Ramos (cell line): ENCODE measurements around the gene PPM1N.

Experiments
- in situ Hi-C: fragments of 300-500 bp; cut with MboI; formaldehyde crosslinking; loops from one replicate; pipeline ENCODE4 v1.14.3; 2022; ENCODE audit warnings: low sequenced_read_pairs; ENCODE audit not compliant: unreplicated experiment

PPM1N gene

DNA sequence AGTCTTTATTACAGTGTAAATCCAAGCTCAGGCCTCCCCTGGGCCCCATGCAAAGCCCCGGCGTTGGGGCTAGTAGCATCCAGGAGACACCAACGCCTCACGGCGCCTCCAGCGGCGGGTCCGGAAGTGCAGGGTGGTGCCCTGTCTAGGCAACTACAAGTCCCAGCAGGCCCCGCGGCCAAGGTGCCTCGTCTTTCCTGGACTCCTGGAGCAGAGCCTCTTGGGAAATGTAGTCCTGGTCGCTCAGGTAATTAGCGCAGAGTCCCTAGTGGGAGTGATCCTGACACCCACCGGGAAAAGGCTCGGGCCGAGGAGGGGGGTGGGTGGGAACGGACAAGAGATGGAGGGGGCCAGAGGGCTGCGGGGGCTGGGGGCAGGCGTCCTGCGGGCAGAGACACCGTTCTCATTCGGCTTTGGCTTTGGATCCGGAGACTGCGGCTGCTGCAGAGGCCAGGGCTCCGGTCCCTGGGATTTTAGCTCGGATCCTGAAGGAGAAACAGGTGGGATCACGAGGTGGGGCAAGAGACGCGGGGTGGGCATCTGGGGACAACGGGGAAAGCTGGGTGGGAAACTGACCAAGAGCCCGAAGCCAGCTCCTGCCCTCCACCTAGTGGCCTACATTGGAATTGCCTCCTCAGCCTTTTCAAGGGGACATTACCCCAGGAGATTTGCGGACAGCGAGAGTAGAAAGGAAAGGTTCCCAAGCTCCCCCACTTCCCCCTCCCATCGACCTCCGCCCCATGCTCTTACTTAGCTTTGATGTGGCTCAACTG, 12.8 kb upstream of the PPM1N start:
- in situ Hi-C loops, result no loop called here

DNA sequence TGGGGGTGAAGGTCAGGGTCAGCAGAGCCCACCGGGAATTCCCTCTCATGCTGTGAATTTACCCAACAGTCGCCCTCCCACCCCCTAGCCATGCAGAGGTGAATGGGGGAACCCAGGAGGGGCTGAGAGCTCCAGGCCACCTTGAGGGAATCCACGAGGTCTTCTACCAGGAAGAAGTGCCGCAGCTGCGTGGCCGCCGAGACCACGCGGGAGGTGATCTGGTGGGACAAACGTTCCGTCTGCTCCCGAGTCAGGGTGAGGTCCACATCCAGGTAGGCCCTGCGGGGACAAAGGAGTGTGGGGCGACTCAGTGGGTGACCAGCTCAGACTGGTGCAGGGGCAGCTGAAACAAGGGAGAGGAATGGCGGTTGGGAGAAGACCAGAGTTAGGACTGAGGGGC, 9.5 kb upstream of the PPM1N start:
- in situ Hi-C loops, result no loop called here

- in situ Hi-C loops, result no loop called here
Observed at GRCh38 chr19:45489216-45489855, 8.9 kb upstream of the PPM1N start.

DNA sequence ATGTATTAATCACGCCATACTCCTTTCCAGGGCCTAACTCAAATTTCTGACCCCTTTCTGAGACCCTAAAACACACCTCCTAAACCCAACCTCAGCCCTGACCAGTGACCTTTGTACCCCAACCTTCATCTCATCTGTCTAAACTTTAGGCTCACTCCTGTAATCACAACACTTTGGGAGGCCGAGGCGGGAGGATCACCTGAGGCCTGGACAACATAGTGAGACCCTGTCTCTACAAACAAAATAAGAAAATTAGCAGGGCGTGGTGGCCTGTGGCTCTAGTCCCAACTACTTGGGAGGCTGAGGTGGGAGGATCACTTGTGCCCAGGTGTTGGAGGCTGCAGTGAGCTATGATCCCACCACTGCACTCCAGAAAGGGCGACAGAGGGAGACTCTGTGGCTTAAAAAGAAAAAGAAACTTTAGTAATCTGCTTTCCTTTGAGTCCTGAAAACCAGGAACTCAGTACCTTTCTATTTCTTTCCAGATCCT, 6.1 kb upstream of the PPM1N start:
- in situ Hi-C loops, result no loop called here

GRCh38 chr19:45492627-45493470, 5.4 kb upstream of the PPM1N start:
- in situ Hi-C loops, result no loop called here

DNA sequence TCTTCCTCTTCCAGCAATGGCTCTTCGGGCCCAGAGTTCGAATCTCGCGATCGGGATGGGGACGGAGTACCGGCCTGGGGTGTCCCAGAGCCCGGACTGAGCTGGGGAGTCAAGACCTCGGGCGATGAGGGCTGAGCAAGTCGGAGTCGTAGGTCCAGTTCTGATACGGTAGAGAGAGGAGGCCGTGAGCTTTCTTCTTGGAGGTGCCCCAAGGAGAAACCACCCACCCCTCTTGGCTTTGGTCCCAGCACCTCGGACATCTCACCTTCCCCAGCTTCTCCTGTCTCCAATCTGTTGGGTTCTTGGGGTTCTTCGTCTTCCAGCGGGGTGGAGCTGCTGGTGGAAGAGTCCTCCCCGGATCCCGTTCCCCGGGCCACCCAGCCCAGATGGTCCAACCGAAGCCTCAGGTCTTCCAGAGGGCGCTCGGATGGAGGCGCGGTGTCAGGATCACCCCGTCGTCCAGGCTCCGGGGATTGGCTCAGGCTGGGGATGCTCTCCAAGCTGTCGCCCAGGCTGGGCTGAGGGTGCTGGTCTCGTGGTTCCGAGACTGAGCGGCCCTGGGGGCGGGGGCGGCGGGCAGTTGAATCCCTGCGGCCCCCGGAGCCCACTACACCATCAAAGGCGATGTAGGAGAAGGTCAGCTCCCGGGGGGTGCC, 3.9 kb upstream of the PPM1N start:
- in situ Hi-C loops, result no loop called here

GRCh38 chr19:45495178-45495577, 3.1 kb upstream of the PPM1N start:
- in situ Hi-C loops, result no loop called here

DNA sequence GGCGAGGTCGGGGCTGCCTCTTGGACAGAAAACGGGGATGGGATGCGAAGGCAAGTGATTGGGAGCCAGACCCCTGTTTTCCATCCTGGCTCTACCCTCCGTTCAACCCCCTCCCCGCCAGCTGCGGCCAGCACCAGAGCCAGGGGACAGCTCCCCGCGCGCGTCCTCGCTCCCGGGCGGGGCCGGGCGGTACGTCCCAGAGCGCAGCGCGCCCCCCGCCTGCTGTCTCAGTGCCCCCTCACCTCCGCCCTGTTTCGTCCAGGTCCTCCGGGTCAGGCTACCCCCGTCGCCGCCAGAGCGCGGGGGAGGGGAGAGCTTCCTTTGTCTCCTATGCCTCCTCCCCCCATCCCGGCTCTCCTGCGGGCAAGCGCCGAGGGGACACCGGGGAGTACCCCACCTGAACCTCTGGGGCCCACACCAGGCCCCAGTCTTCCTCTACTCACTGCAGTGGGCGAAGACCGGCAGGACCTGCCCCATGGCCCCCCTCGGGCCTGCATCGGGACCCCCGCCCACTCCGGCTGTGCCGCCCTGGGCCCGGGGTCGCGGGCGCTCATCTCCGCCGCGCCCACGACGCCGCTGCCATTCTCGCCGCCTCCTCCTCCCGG, 1.8 kb upstream of the PPM1N start:
- in situ Hi-C loops, result no loop called here

GRCh38 chr19:45497791-45498190, 452 bp upstream of the PPM1N start:
- in situ Hi-C loops, result no loop called here

DNA sequence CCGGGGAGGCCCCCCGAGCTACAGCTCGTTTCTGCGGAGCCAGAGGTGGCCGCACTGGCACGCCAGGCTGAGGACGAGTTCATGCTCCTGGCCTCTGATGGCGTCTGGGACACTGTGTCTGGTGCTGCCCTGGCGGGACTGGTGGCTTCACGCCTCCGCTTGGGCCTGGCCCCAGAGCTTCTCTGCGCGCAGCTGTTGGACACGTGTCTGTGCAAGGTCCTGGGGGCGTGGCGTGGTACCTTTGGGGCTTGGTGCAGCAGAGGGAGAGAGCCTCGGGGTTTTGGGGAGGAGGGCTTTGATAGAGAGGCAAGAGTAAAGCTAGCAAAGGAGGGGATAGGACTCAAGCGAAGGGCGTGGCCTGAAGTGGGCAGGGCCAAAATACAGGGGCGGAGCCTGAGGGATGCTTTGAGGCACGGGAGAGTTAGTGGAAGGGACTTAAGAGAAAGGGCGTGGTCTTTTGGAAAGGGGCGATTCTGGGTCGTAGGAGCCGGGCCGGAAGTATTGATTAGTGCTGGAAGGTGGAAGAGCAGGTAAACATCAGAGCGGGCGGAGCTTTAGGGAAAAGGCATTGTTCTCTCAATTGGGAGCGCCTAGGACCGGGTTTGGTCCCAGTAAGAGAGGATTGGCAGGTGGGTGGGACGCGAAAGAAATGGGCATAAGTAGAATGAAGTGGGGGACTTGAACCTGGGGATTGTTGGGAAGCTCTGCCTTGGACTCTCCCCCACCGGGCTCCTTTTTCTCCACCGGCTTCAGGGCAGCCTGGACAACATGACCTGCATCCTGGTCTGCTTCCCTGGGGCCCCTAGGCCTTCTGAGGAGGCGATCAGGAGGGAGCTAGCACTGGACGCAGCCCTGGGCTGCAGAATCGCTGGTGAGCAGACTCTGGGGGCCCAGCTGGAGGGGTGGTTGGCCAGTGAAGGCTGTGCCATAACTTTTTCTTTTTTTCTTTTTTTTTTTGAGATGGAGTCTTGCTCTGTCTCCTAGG, 1.2 kb downstream of the PPM1N start:
- in situ Hi-C loops, result no loop called here

- in situ Hi-C loops, result no loop called here
Observed at GRCh38 chr19:45500918-45501729, 2.9 kb downstream of the PPM1N start.

DNA sequence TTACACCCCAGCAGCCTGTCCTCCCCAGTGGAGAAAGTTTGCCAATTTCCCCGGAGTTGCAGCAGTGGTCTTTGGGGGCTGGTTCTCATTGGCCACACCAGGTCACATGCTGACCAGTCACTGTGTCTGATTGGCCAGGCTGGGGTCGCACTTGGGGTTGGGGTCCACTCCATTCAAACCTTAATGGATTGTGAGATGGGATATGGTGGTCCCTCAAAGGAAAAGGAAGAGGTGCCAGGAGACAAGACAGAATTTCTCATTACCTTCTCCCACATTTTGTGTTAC, 3.4 kb downstream of the PPM1N start:
- in situ Hi-C loops, result no loop called here

DNA sequence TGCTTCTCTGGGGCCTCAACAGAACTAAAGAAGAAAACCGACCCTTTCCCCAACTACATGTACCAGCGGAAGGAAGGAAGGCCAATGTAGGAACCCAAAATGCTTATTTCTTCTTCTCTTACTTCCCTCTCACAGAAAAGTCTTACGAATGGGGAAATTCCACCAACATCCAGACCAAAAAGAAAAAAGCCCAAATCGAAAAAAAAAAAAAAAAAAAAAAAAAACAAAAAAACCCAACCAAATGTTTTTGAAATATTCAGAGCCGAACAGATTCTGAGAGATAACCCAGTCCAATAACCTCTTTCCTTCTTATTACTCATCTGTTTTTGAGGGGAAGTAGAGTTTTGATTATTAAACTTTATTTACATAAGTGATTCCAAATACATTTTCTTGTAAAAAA, 3.9 kb downstream of the PPM1N start:
- in situ Hi-C loops, result no loop called here

DNA sequence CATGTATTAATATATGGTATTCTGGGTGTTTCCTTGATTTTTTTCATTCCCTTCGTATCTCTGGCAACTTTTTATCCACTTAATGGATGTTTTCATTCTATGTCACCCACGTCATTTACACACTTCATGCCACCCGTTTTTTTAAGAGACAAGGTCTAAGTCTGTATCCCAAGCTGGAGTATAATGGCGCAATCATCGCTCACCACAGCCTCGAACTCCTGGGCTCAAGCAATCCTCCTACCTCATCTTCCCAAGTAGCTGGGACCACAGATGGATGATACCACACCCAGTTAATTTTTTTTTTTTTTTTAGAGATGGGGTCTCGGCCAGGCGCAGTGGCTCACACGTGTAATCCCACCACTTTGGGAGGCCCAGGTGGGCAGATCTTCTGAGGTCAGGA, 5.7 kb downstream of the PPM1N start:
- in situ Hi-C loops, result no loop called here

DNA sequence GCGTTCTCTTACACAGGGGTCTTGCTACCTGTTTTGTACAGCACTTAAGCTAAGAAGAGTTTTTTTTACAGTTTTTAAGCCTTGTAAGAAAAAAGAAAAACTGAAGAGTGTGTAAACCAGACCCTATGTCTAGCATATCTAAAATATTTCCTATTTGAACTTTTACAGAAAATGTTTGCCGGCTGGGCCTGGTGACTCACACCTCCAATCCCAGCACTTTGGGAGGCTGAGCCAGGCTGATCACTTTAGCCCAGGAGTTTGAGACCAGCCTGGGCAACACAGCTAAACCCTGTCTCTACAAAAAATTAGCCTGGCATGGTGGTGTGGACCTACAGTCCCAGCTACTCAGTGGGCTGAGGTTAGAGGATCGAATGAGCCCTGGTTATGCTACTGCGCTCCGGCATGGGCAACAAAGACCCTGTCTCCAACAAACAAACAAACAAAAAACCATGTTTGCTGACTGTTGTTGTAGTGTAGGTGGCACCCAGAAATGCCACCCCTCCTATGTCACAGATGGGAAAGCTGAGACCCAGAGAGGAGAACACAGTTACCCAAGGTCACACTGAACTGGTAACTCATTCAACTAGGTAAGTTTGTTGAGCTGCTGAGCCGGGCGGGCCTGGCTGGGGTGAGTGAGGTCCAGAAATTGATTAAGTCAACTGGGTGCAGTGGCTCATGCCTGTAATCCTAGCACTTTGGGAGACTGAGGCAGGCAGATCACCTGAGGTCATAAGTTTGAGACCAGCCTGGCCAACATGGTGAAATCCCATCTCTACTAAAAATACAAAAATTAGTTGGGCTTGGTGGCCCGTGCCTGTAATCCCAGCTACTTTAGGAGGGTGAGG, 7.1 kb downstream of the PPM1N start:
- in situ Hi-C loops, result no loop called here

- in situ Hi-C loops, result no loop called here
Observed at GRCh38 chr19:45505996-45506245, 7.7 kb downstream of the PPM1N start.

GRCh38 chr19:45506246-45506988, 8.2 kb downstream of the PPM1N start:
- in situ Hi-C loops, result no loop called here
